Fibroblast of lung (primary cell): Measurements from ENCODE around the gene JUNB. TPM values are rescaled to one million over a fixed set of nuclear protein-coding genes. Genes with fewer than 3 reads are reported as not detected.
A peak's percentile ranks its signal among the peaks of the same experiment; 100 is the strongest.

Source experiments
- DNase-seq, 2 donors: peaks; one replicate each; pipeline versions ENCODE4 v3.0.0 to v3.0.0-alpha.2; 2010; ENCODE audit warnings: low read depth in 2 of 2
- H2AFZ ChIP-seq: 2 replicates; pipeline ENCODE4 v1.5.1; 2012; ENCODE audit warnings: low read length, control low read depth, inconsistent platforms
- H3K27ac ChIP-seq: 2 replicates; pipeline ENCODE4 v1.5.1; 2011; ENCODE audit warnings: low read length, control low read depth; ENCODE audit not compliant: insufficient read depth
- H3K27me3 ChIP-seq: 2 replicates; pipeline ENCODE4 v1.5.1; 2011; ENCODE audit warnings: mild to moderate bottlenecking, low read length; ENCODE audit not compliant: control insufficient read depth, insufficient read depth
- H3K36me3 ChIP-seq: 2 replicates; pipeline ENCODE4 v1.5.1; 2011; ENCODE audit warnings: low read length; ENCODE audit not compliant: control insufficient read depth, insufficient read depth
- H3K4me1 ChIP-seq: 2 replicates; pipeline ENCODE4 v1.5.1; 2011; ENCODE audit warnings: low read length; ENCODE audit not compliant: control insufficient read depth, insufficient read depth; ENCODE audit errors: extremely low read depth
- H3K4me2 ChIP-seq: 2 replicates; pipeline ENCODE4 v1.5.1; 2011; ENCODE audit warnings: low read length, control low read depth; ENCODE audit not compliant: insufficient read depth; ENCODE audit errors: extremely low read depth
- H3K4me3 ChIP-seq, 4 experiments: fragments of 200-600 bp in 1 of 4; sonication (generic) in 1 of 4; replicated peaks in 1 of 4; 2 replicates each; pipeline ENCODE4 v1.5.1; 2011 to 2016; ENCODE audit warnings: low read length in 4 of 4, low read depth in 3 of 4, mild to moderate bottlenecking in 3 of 4, control low read depth in 2 of 4, inconsistent platforms in 1 of 4, mixed read lengths in 1 of 4; ENCODE audit not compliant: insufficient read depth in 1 of 4; ENCODE audit errors: control extremely low read depth in 1 of 4
- H3K79me2 ChIP-seq: 2 replicates; pipeline ENCODE4 v1.5.1; 2012; ENCODE audit warnings: mild to moderate bottlenecking, low read length, inconsistent platforms; ENCODE audit not compliant: control insufficient read depth, insufficient read depth
- H3K9ac ChIP-seq: 2 replicates; pipeline ENCODE4 v1.5.1; 2011; ENCODE audit warnings: mild to moderate bottlenecking, low read length, control low read depth; ENCODE audit not compliant: insufficient read depth
- H3K9me3 ChIP-seq: 2 replicates; pipeline ENCODE4 v1.5.1; 2012; ENCODE audit warnings: low read depth, low read length; ENCODE audit not compliant: control insufficient read depth, insufficient read depth
- H4K20me1 ChIP-seq: 2 replicates; pipeline ENCODE4 v1.5.1; 2011; ENCODE audit warnings: low read length; ENCODE audit not compliant: control insufficient read depth, insufficient read depth; ENCODE audit errors: extremely low read depth
- CTCF ChIP-seq, 2 donors: IDR thresholded peaks in 1 of 2; conservative IDR thresholded peaks in 1 of 2; 1 replicate in 1 of 2; 2 replicates in 1 of 2; pipeline ENCODE4 v1.5.1; 2011 to 2012; ENCODE audit warnings: low read length in 2 of 2, control low read depth in 1 of 2, inconsistent platforms in 1 of 2, low read depth in 1 of 2, mild to moderate bottlenecking in 1 of 2
- EZH2 ChIP-seq: IDR thresholded peaks from 2 replicates; pipeline ENCODE4 v1.5.1; 2012; ENCODE audit warnings: low read length, control low read depth, mild to moderate bottlenecking; ENCODE audit errors: missing control alignments
- polyA plus RNA-seq, 2 donors: library from polyadenylated mRNA; depleted of rRNA in 1 of 2; stranded (reverse) in 1 of 2; unstranded in 1 of 2; fragments of >200 nt; gene quantifications; 2 replicates each; pipeline ENCODE4 v1.2.1, GENCODE V29; 2011 to 2012; ENCODE audit warnings: missing spikeins in 1 of 2
- total RNA-seq: library from RNA; depleted of rRNA; stranded (reverse); fragments of >200 nt; gene quantifications from 2 replicates; pipeline ENCODE4 v1.2.1, GENCODE V29; 2014

The JUNB gene
- total and polyA plus RNA-seq, 2 donors (not counting 1 experiment from before 2014, with no cell fraction given) = 20.2 to 108 TPM

GRCh38 chr19:12777217-12778016, 13.9 kb upstream of the JUNB start:
- Histone ChIP-seq H3K9me3 (no peaks in the 10 kb centered on the region), H3K4me1 (peaks cover 38% of the 10 kb centered on the region), H3K27me3 (no peaks in the 10 kb centered on the region), H3K27ac (peak overlapping the region; percentile 94), H4K20me1 (no peaks in the 10 kb centered on the region), H3K79me2 (no peaks in the 10 kb centered on the region), H3K36me3 (no peaks in the 10 kb centered on the region), H3K9ac (peak overlapping the region; percentile 87), H3K4me2 (peak overlapping the region; percentile 96), H3K4me3 (peak overlapping the region; percentile 52 to 70 (median 60)), H2AFZ (peak overlapping the region; percentile 49)
- DNase-seq = peak; percentile 64 to 81
- TF ChIP-seq CTCF (conservative IDR thresholded peaks at IDR 0.05 in 1 of 2, IDR thresholded peaks at IDR 0.05 in 1 of 2; ENCODE audit: low read depth in 1 of 2, low read length in 2 of 2) = peak; percentile 77 to 89
- TF ChIP-seq EZH2 = no peak

DNA sequence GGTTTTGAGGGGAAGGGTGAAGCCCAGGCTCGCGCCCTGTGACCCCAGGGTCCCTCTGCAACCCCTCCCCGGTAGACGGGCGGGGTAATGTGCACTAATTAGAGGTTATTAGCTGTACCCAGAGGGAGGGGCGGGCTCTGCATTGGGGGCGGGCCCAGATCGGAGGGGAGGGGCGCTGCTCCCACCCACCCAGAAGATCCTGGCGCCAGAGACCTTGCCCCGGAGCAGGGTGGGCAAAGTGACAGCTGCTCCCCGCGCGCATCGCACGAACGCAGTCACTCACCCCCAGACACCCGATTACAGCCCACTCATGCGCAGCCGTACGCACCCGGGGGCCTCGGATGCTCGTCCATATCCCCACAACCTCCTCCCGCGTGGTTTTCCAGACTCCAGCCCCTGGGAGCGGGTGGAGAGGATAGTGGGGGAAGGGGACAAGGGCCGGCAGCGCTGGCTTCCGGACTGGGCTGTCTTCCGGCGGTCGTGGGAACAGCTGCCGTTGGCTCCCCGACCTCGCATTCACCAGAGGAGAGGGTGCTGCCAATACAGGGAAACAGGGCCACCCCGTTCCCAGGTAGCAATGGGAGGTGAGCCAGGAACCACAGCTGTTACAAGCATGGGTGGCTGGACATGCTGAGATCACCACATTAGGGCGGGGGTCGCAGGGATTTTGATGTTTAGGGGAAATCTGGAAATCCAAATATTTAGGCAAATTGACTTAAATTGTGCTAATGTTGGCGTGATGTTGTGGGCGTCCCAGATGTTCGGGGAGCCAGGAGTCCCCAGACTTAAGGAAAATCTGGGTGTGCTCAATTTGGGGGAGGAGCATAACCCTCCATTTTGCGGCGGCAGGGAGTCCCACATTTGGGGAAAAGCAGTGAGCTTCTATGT, 13.0 kb upstream of the JUNB start:
- Histone ChIP-seq H3K4me2 (peak overlapping the region; percentile 96), H3K4me3 (peak overlapping the region; percentile 52 to 70 (median 60)), H3K79me2 (no peaks in the 10 kb centered on the region), H3K9ac (peak overlapping the region; percentile 87), H3K27me3 (no peaks in the 10 kb centered on the region), H3K9me3 (no peaks in the 10 kb centered on the region), H3K36me3 (no peaks in the 10 kb centered on the region), H3K4me1 (peaks cover 41% of the 10 kb centered on the region), H2AFZ (peak overlapping the region; percentile 41), H4K20me1 (no peaks in the 10 kb centered on the region), H3K27ac (peak overlapping the region; percentile 94)
- TF ChIP-seq CTCF (conservative IDR thresholded peaks at IDR 0.05 in 1 of 2, IDR thresholded peaks at IDR 0.05 in 1 of 2; ENCODE audit: low read depth in 1 of 2, low read length in 2 of 2) = no peak
- DNase-seq = peak; percentile 78 to 83

DNA sequence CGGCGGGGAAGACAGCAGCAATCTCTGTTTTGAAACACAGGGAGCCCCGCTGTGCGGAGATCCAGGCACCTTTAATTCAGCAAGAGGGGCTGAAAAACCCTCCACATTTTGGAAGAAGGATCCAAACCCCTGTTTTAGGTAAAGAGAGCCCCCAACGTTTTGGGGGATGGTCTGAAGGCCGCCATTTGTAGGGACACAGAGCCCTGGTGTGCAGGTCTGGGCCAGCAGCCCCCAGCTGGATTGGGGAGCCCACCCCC, 12.5 kb upstream of the JUNB start:
- TF ChIP-seq EZH2 = no peak
- no peak for TF ChIP-seq CTCF (conservative IDR thresholded peaks at IDR 0.05 in 1 of 2, IDR thresholded peaks at IDR 0.05 in 1 of 2; ENCODE audit: low read depth in 1 of 2, low read length in 2 of 2)
- peak overlapping the region; percentile 94 for H3K27ac ChIP-seq
- no peaks in the 10 kb centered on the region for H3K79me2 ChIP-seq
- DNase-seq = no peak
- H3K4me2 ChIP-seq = peak overlapping the region; percentile 96
- H3K36me3 ChIP-seq = no peaks in the 10 kb centered on the region
- no peaks in the 10 kb centered on the region for H4K20me1 ChIP-seq
- H3K9me3 ChIP-seq = no peaks in the 10 kb centered on the region
- peak overlapping the region; percentile 87 for H3K9ac ChIP-seq
- H3K4me1 ChIP-seq = peaks cover 42% of the 10 kb centered on the region
- no peak overlapping the region for H2AFZ ChIP-seq
- no peaks in the 10 kb centered on the region for H3K27me3 ChIP-seq
- H3K4me3 ChIP-seq = peak overlapping the region; percentile 52 to 70 (median 60)
